Neural progenitor cell (in vitro differentiated cells): Measurements from ENCODE around the gene DAAM2. TPM values are rescaled to one million over a fixed set of nuclear protein-coding genes. Genes with fewer than 3 reads are reported as not detected.

Source experiments
- DNase-seq: peaks from one replicate; pipeline ENCODE4 v3.0.0-alpha.2; 2016; ENCODE audit warnings: low spot score
- H2AFZ ChIP-seq: fragments of 200-600 bp; sonication (generic); replicated peaks from 2 replicates; pipeline ENCODE4 v1.6.1; 2016; ENCODE audit warnings: antibody characterized with exemption
- H3F3A ChIP-seq: fragments of 200-600 bp; sonication (generic); 2 replicates; pipeline ENCODE4 v1.6.1; 2016; ENCODE audit warnings: antibody characterized with exemption, low read depth
- H3K27ac ChIP-seq: fragments of 200-600 bp; sonication (generic); 2 replicates; pipeline ENCODE4 v1.5.1; 2016; ENCODE audit warnings: mild to moderate bottlenecking
- H3K27me3 ChIP-seq: fragments of 200-600 bp; sonication (generic); 2 replicates; pipeline ENCODE4 v1.6.1; 2016; ENCODE audit warnings: mild to moderate bottlenecking, moderate library complexity
- H3K36me3 ChIP-seq: fragments of 200-600 bp; sonication (generic); 2 replicates; pipeline ENCODE4 v1.5.1; 2016
- H3K4me1 ChIP-seq: fragments of 200-600 bp; sonication (generic); 2 replicates; pipeline ENCODE4 v1.6.1; 2016; ENCODE audit warnings: mixed run types
- H3K4me2 ChIP-seq: fragments of 200-600 bp; sonication (generic); 2 replicates; pipeline ENCODE4 v1.6.1; 2016
- H3K4me3 ChIP-seq: fragments of 200-600 bp; sonication (generic); 2 replicates; pipeline ENCODE4 v1.5.1; 2016
- H3K79me2 ChIP-seq: fragments of 200-600 bp; sonication (generic); 2 replicates; pipeline ENCODE4 v1.6.1; 2016; ENCODE audit warnings: low read depth
- H3K9ac ChIP-seq: fragments of 200-600 bp; sonication (generic); 2 replicates; pipeline ENCODE4 v1.6.1; 2016
- H3K9me3 ChIP-seq: fragments of 200-600 bp; sonication (generic); 2 replicates; pipeline ENCODE4 v1.5.1; 2016; ENCODE audit warnings: low read depth
- H4K20me1 ChIP-seq: fragments of 200-600 bp; sonication (generic); 2 replicates; pipeline ENCODE4 v1.6.1; 2016; ENCODE audit warnings: low read depth
- H3K27ac Mint-ChIP-seq: 3 replicates; pipeline ENCODE4 v1.8.0; 2021; ENCODE audit warnings: mixed read lengths
- H3K27me3 Mint-ChIP-seq: 2 replicates; pipeline ENCODE4 v1.8.0; 2022; ENCODE audit warnings: low read depth, mild to moderate bottlenecking, inconsistent platforms, moderate library complexity, mixed read lengths; ENCODE audit not compliant: insufficient read depth
- H3K36me3 Mint-ChIP-seq: 3 replicates; pipeline ENCODE4 v1.8.0; 2021; ENCODE audit warnings: mixed read lengths
- H3K4me1 Mint-ChIP-seq: 3 replicates; pipeline ENCODE4 v1.8.0; 2021; ENCODE audit warnings: mixed read lengths
- H3K4me3 Mint-ChIP-seq: 3 replicates; pipeline ENCODE4 v1.8.0; 2021; ENCODE audit warnings: mild to moderate bottlenecking, moderate library complexity, mixed read lengths
- H3K9me3 Mint-ChIP-seq: 3 replicates; pipeline ENCODE4 v1.8.0; 2020; ENCODE audit warnings: mixed read lengths
- CTCF ChIP-seq: fragments of 200-600 bp; sonication (generic); IDR thresholded peaks from 2 replicates; pipeline ENCODE4 v1.5.1; 2017; ENCODE audit warnings: antibody characterized with exemption, mild to moderate bottlenecking
- EZH2 ChIP-seq: fragments of 200-600 bp; sonication (generic); IDR thresholded peaks from 2 replicates; pipeline ENCODE4 v1.6.1; 2017; ENCODE audit warnings: antibody characterized with exemption, mild to moderate bottlenecking, moderate library complexity
- EZH2phosphoT487 ChIP-seq: fragments of 200-600 bp; sonication (generic); IDR thresholded peaks from 2 replicates; pipeline ENCODE4 v1.6.1; 2017; ENCODE audit warnings: antibody characterized with exemption
- total RNA-seq: library from RNA; depleted of rRNA; stranded (reverse); fragments of >200 nt; gene quantifications from 2 replicates; pipeline ENCODE4 v1.2.3, GENCODE V29; 2015; ENCODE audit warnings: low replicate concordance

DAAM2 gene
- total RNA-seq, 1 donor from 2014 or later: 2.1 TPM

DNA sequence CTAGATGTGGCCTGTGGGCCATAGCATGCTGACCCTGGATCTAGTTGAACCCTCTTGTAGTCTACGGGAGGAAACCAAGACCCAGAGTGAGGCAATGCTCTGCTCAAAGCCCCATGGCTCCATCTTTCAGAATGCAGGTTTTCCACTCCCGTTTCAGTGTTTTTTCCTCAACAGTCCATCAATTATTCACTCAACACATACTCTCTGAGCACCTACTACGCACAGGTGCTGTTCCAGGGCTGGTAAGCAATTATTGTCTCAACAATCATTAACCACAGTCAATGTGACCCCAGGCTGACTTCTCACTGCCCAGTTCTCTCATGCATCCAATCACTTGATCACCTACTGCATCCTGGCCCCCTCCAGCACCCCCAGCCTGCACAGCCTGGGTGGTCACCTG lies 122.1 kb downstream of the DAAM2 start:
- TF ChIP-seq CTCF: no peak
- no peak for TF ChIP-seq EZH2
- TF ChIP-seq EZH2phosphoT487: no peak
- no peaks in the 10 kb centered on the region for H3K9me3 ChIP-seq
- peaks cover 4% of the 10 kb centered on the region for H4K20me1 ChIP-seq
- H3F3A ChIP-seq: no peaks in the 10 kb centered on the region
- no peak overlapping the region for H3K27ac ChIP-seq
- no peaks in the 10 kb centered on the region for H3K27me3 ChIP-seq
- Mint-ChIP-seq H3K27ac (no peak overlapping the region), H3K4me1 (no peaks in the 10 kb centered on the region), H3K4me3 (no peak overlapping the region), H3K27me3 (peaks cover 2% of the 10 kb centered on the region), H3K9me3 (no peaks in the 10 kb centered on the region), H3K36me3 (peaks cover 12% of the 10 kb centered on the region)
- no peak overlapping the region for H3K4me3 ChIP-seq
- no peaks in the 10 kb centered on the region for H3K79me2 ChIP-seq
- H2AFZ ChIP-seq: no peak overlapping the region
- H3K36me3 ChIP-seq: peaks cover 6% of the 10 kb centered on the region
- no peak for DNase-seq
- peaks cover 6% of the 10 kb centered on the region for H3K4me1 ChIP-seq
- no peak overlapping the region for H3K4me2 ChIP-seq
- no peak overlapping the region for H3K9ac ChIP-seq

- Mint-ChIP-seq H3K36me3 (peaks cover 7% of the 10 kb centered on the region), H3K27me3 (peaks cover 2% of the 10 kb centered on the region), H3K9me3 (no peaks in the 10 kb centered on the region), H3K4me3 (no peak overlapping the region), H3K27ac (no peak overlapping the region), H3K4me1 (no peaks in the 10 kb centered on the region)
- H2AFZ ChIP-seq: no peak overlapping the region
- peaks cover 4% of the 10 kb centered on the region for H4K20me1 ChIP-seq
- no peaks in the 10 kb centered on the region for H3F3A ChIP-seq
- H3K27me3 ChIP-seq: no peaks in the 10 kb centered on the region
- H3K79me2 ChIP-seq: no peaks in the 10 kb centered on the region
- H3K4me3 ChIP-seq: no peak overlapping the region
- no peak overlapping the region for H3K27ac ChIP-seq
- no peak for DNase-seq
- TF ChIP-seq CTCF (no peak), EZH2 (no peak), EZH2phosphoT487 (no peak)
- H3K9ac ChIP-seq: no peak overlapping the region
- no peak overlapping the region for H3K4me2 ChIP-seq
- H3K9me3 ChIP-seq: no peaks in the 10 kb centered on the region
- peaks cover 6% of the 10 kb centered on the region for H3K4me1 ChIP-seq
- H3K36me3 ChIP-seq: peaks cover 6% of the 10 kb centered on the region
Measured at GRCh38 chr6:39915866-39916265, 123.7 kb downstream of the DAAM2 start.

GRCh38 chr6:39917329-39917728 lies 125.2 kb downstream of the DAAM2 start:
- H3F3A ChIP-seq: no peaks in the 10 kb centered on the region
- TF ChIP-seq CTCF (no peak), EZH2phosphoT487 (no peak), EZH2 (no peak)
- no peaks in the 10 kb centered on the region for H3K79me2 ChIP-seq
- no peak overlapping the region for H3K9ac ChIP-seq
- H2AFZ ChIP-seq: no peak overlapping the region
- H3K36me3 Mint-ChIP-seq: peaks cover 10% of the 10 kb centered on the region
- no peak overlapping the region for H3K4me2 ChIP-seq
- no peaks in the 10 kb centered on the region for H3K4me1 Mint-ChIP-seq
- H3K4me1 ChIP-seq: peaks cover 6% of the 10 kb centered on the region
- no peak overlapping the region for H3K27ac Mint-ChIP-seq
- no peak for DNase-seq
- H4K20me1 ChIP-seq: peaks cover 4% of the 10 kb centered on the region
- H3K36me3 ChIP-seq: peaks cover 6% of the 10 kb centered on the region
- H3K27ac ChIP-seq: no peak overlapping the region
- H3K4me3 ChIP-seq: no peak overlapping the region
- no peaks in the 10 kb centered on the region for H3K9me3 ChIP-seq
- H3K27me3 Mint-ChIP-seq: peaks cover 2% of the 10 kb centered on the region
- no peak overlapping the region for H3K4me3 Mint-ChIP-seq
- H3K27me3 ChIP-seq: no peaks in the 10 kb centered on the region
- no peaks in the 10 kb centered on the region for H3K9me3 Mint-ChIP-seq
